ENCODE measurements around the gene PIP4K2C. TPM values are rescaled to one million over a fixed set of nuclear protein-coding genes. Genes with fewer than 3 reads are reported as not detected.

PIP4K2C gene
- total and polyA plus RNA-seq, 2 of the 4 experiments (the other 2 are of a cell fraction): 12.5 to 23.1 TPM

DNA sequence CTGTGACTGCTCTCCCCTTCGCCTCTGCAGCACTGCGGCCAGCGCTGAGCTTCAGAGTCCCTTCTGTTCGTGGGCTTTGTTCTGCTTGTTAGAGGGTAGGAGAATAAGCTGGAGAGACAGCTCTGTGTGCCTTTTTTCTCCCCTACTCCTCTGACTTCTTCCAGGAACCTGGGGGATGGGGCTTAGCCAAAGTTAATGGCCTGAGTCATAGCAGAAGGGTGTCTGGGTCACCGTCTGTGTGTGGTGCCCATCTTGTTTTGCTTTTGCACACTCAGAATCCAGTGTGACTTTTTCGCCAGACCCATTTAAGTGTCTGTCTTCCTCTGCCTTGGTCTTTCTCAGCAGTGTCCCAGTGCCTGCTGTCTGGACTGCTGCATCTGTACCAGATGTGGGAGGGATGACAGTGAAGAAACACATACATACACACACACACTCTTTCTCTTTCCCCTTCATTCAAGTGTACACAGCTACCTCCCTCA is 38.1 kb upstream of the PIP4K2C start:
- Histone ChIP-seq H2BK15ac (ENCODE audit: low read depth, low read length) (no peak overlapping the region; the same call in 2 of the 3 replicates), H3K14ac (replicated peaks; ENCODE audit: low read depth, low read length) (no peak overlapping the region; the same call in 1 of the 2 replicates), H2AK9ac (replicated peaks; ENCODE audit: low read depth, low read length, poor library complexity) (peak overlapping the region; percentile 39), H2AK5ac (ENCODE audit: low read depth, low read length) (no peak overlapping the region), H3K9me3 (ENCODE audit: control insufficient read depth, insufficient read depth, low read length) (no peaks in the 10 kb centered on the region), H3K79me1 (ENCODE audit: low read depth in 1 of 2, low read length in 2 of 2) (peaks cover 0 to 4% of the 10 kb centered on the region in 2 experiments; a peak in 1 of 4 replicates), H3K23ac (ENCODE audit: low read depth, low read length) (no peak overlapping the region), H3K36me3 (ENCODE audit: control insufficient read depth, insufficient read depth, low read length) (no peaks in the 10 kb centered on the region), H3K4ac (ENCODE audit: low read depth, low read length) (no peak overlapping the region), H4K5ac (ENCODE audit: low read depth, low read length) (no peak overlapping the region), H3K27me3 (ENCODE audit: control insufficient read depth, insufficient read depth, low read length) (peaks cover 46% of the 10 kb centered on the region), H2BK120ac (ENCODE audit: low read depth, low read length) (no peak overlapping the region), H3K56ac (ENCODE audit: extremely low read depth, insufficient read depth, low read length) (no peak overlapping the region), H4K91ac (ENCODE audit: insufficient read depth, low read depth, low read length) (no peak overlapping the region), H3K4me2 (ENCODE audit: low read depth, low read length) (no peak overlapping the region; the same call in 1 of the 2 replicates), H4K8ac (ENCODE audit: low read depth in 2 of 2, low read length in 2 of 2) (no peak overlapping the region), H3K9me1 (ENCODE audit: insufficient read depth, low read length) (peaks cover 7% of the 10 kb centered on the region; the same call in 1 of the 2 replicates), H2AFZ (replicated peaks; ENCODE audit: low read length, poor library complexity) (peak overlapping the region; percentile 53), H4K20me1 (ENCODE audit: insufficient read depth, low read length) (no peaks in the 10 kb centered on the region), H3K4me1 (ENCODE audit: control insufficient read depth, insufficient read depth, low read length) (peaks cover 3% of the 10 kb centered on the region), H3K4me3 (ENCODE audit: insufficient read depth, low read depth, low read length) (no peak overlapping the region), H2BK5ac (ENCODE audit: low read depth, low read length, poor library complexity, severe bottlenecking) (no peak overlapping the region), H3K27ac (ENCODE audit: insufficient read depth, low read length) (no peak overlapping the region), H2BK20ac (ENCODE audit: low read depth, low read length) (no peak overlapping the region), H3K18ac (ENCODE audit: low read depth, low read length) (no peak overlapping the region), H3K9ac (ENCODE audit: low read depth, low read length) (no peak overlapping the region)
- in situ Hi-C loops (cut with MboI; ENCODE audit: low sequenced_read_pairs): no loop called here
- no peak for TF ChIP-seq SMC3 (IDR thresholded peaks at IDR 0.05; ENCODE audit: low read depth, low read length)
- no peak for TF ChIP-seq RCOR1 (IDR thresholded peaks at IDR 0.05; ENCODE audit: insufficient replicate concordance, low read length)
- no peak for TF ChIP-seq BHLHE40 (IDR thresholded peaks at IDR 0.05; ENCODE audit: low read depth, low read length)
- no peak for TF ChIP-seq MAFK (IDR thresholded peaks at IDR 0.05; ENCODE audit: low read depth, low read length)
- no peak for TF ChIP-seq NFE2L2 (IDR thresholded peaks at IDR 0.05; ENCODE audit: low read depth, low read length)
- no peak for TF ChIP-seq RAD21 (IDR thresholded peaks at IDR 0.05; ENCODE audit: low read length)
- TF ChIP-seq CTCF (conservative IDR thresholded peaks at IDR 0.05; ENCODE audit: low read depth, low read length): no peak
- TF ChIP-seq RFX5 (IDR thresholded peaks at IDR 0.05; ENCODE audit: low read depth, low read length): no peak
- TF ChIP-seq CEBPB (IDR thresholded peaks at IDR 0.05; ENCODE audit: low read depth, low read length): no peak
- ChIA-PET POLR2A (ENCODE audit: unreplicated experiment) (no interaction called here), CTCF (interaction anchor here (1.0 kb wide), 1 partner anchor 80 kb away, joined by 3 read pairs; the partner anchor contains the start of gene B4GALNT1)
- no TSS peak for BruUV-seq (replicated peaks)
- dilution Hi-C loops (cut with HindIII; ENCODE audit: low sequenced_read_pairs, unreplicated experiment): loop anchor here (25.0 kb wide), 1 partner anchor 109 kb away; no protein-coding TSS in a partner anchor
- 80% methylated on average over 1 of the region's 6 CpGs; no CpG with 5 or more reads in 1 of the 2 experiments for WGBS, 2 experiments (ENCODE audit: extremely low coverage in 2 of 2, insufficient read length in 1 of 2)
- DNase-seq (peak; percentile 36), ATAC-seq (ENCODE audit: low read depth) (peak; percentile 39)
- intact Hi-C loops (cut with micrococcal nuclease): no loop called here

Data from IMR-90 (cell line).